Activated CD4-positive, alpha-beta T cell treated with anti-CD3 and anti-CD28 coated beads, Interleukin-2, amount 10 ng/mL, durations not matched to agents 7 days and 5 days (primary cell): ENCODE data around the gene RAP2A. TPM values are rescaled to one million over a fixed set of nuclear protein-coding genes. Genes with fewer than 3 reads are reported as not detected.

Experiments used
- CTCF ChIA-PET: fragments of 350-600 bp; sonication (Branson Sonifier 250); formaldehyde crosslinking; loops from one replicate; lab custom pipeline; 2021; ENCODE audit warnings: antibody characterized with exemption; lab: Charles Lee
- POLR2A ChIA-PET: fragments of 350-600 bp; sonication (Branson Sonifier 250); formaldehyde crosslinking; loops from one replicate; lab custom pipeline; 2021; ENCODE audit warnings: antibody characterized with exemption; lab: Charles Lee
- DNase-seq: peaks from one replicate; pipeline ENCODE4 v3.0.0-alpha.2; 2020
- H3K27ac Mint-ChIP-seq: one replicate; pipeline ENCODE4 v1.8.0; 2021; ENCODE audit warnings: mild to moderate bottlenecking, moderate library complexity, mixed read lengths
- H3K27me3 Mint-ChIP-seq: one replicate; pipeline ENCODE4 v1.8.0; 2021; ENCODE audit warnings: mixed read lengths
- H3K36me3 Mint-ChIP-seq: one replicate; pipeline ENCODE4 v1.8.0; 2021; ENCODE audit warnings: low read depth, mixed read lengths
- H3K4me1 Mint-ChIP-seq: one replicate; pipeline ENCODE4 v1.8.0; 2021; ENCODE audit warnings: mixed read lengths
- H3K4me3 Mint-ChIP-seq: one replicate; pipeline ENCODE4 v1.8.0; 2021; ENCODE audit warnings: mild to moderate bottlenecking, moderate library complexity, mixed read lengths
- H3K9me3 Mint-ChIP-seq: one replicate; pipeline ENCODE4 v1.8.0; 2021; ENCODE audit warnings: mixed read lengths
- total RNA-seq, 2 experiments: library from RNA; stranded (reverse); gene quantifications; one replicate each; pipeline ENCODE4 v1.2.3, GENCODE V29; 2021

RAP2A gene
- total RNA-seq, 2 experiments from 2014 or later = 26.3 to 31.0 TPM

DNA sequence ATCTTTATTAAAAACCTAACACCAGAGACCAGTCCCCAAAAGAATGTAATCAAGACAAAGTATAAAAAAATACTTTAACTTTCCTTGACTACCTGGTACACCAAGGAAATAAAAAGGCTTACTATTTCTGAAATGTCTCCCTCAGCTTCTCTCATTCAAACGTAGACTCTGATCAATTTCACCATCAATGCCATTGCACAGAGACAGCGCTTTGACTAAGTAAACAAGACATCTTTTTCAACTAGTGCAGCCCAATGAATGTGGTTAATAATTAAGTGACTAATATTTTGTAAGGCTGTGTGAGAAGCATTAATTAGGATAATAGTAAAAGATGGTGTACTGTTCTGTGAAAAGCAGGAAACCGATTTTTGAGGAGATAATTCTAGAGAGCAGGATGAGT lies 7.3 kb upstream of the RAP2A start:
- no peaks in the 10 kb centered on the region for H3K36me3 Mint-ChIP-seq
- H3K27ac Mint-ChIP-seq = no peak overlapping the region
- no peak for DNase-seq
- H3K27me3 Mint-ChIP-seq = peaks cover 34% of the 10 kb centered on the region
- ChIA-PET POLR2A (no interaction called here), CTCF (no interaction called here)
- peaks cover 7% of the 10 kb centered on the region for H3K4me1 Mint-ChIP-seq
- no peaks in the 10 kb centered on the region for H3K9me3 Mint-ChIP-seq
- H3K4me3 Mint-ChIP-seq = no peak overlapping the region

DNA sequence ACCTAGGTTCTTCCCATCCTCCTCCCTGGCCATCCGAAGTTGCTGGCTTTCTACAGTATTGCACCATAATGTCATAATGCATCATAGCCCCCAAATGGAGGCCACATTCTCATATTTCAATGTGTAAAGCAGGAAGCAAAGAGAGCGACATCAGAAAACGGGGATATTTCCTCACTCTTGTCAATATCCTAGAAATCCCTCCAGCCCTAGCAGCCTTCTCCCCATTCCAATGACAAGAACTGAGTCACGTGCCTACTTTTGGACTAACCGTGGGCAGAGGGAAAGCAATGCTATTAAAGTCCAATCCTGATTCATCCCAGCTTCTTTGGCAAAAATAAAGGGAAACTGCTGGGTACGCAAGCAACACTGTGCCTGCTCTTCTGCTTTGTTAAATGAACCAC lies 4.3 kb upstream of the RAP2A start:
- no peak for DNase-seq
- Mint-ChIP-seq H3K27ac (no peak overlapping the region), H3K4me3 (no peak overlapping the region), H3K36me3 (no peaks in the 10 kb centered on the region), H3K4me1 (peaks cover 15% of the 10 kb centered on the region), H3K27me3 (peaks cover 25% of the 10 kb centered on the region), H3K9me3 (no peaks in the 10 kb centered on the region)
- POLR2A ChIA-PET = interaction anchor here (0.6 kb wide), 1 partner anchor 203 kb away, joined by 3 read pairs; no protein-coding TSS in a partner anchor
- CTCF ChIA-PET = no interaction called here

DNA sequence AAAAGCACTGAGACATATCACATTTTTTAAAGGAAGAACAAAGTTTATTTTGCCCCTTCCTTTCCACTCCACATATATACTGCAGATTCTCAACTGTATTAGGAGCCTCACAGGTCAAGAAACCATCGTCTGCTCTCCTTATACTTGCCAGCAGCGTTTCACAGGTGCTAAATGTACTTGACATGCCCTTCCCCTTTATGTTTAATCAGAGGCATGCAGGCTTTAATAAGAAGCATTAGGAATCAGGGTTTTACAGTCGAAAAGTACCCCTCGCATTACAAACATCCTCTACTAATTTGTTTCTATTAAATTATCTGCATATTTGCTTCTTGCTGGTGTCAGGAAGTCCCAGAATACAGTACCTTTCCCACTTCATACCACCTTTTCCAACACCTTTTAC lies 3.7 kb upstream of the RAP2A start:
- Mint-ChIP-seq H3K4me3 (no peak overlapping the region), H3K27me3 (peaks cover 21% of the 10 kb centered on the region), H3K27ac (no peak overlapping the region), H3K9me3 (no peaks in the 10 kb centered on the region), H3K36me3 (no peaks in the 10 kb centered on the region), H3K4me1 (peaks cover 19% of the 10 kb centered on the region)
- POLR2A ChIA-PET = interaction anchor here (0.6 kb wide), 1 partner anchor 204 kb away, joined by 3 read pairs; no protein-coding TSS in a partner anchor
- CTCF ChIA-PET = no interaction called here
- DNase-seq = no peak

DNA sequence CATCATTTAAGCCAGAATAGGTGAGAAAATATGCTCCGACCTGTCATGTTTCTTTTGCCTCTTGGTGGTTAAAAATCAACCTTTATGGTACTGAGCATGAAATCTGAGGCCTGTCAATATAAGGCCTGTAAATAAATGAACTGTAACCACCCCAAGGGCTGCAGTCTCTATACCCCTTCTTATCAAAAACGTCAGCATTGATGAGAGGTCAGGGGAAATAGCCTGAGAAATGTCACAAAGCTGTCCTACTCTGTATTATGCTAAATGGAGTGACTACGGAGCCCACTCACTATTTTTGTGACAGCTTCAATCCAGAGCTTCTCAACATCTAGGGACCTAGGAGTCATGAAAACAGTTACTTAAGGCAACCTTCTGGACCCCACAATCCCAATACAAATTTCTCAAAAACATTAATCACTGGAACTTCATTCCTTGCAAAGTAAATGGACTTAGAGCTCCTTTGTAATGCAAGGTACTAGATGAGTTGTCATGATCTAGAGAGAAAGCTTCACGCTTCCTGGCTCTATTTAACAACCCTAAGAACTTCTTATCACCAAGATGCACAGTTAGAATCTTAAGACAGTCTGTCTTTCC lies 2.7 kb upstream of the RAP2A start:
- Mint-ChIP-seq H3K36me3 (peaks cover 7% of the 10 kb centered on the region), H3K27ac (no peak overlapping the region), H3K9me3 (no peaks in the 10 kb centered on the region), H3K4me1 (peaks cover 27% of the 10 kb centered on the region), H3K4me3 (peak overlapping the region; percentile 99), H3K27me3 (peaks cover 13% of the 10 kb centered on the region)
- ChIA-PET POLR2A (no interaction called here), CTCF (interaction anchor here (0.7 kb wide), 1 partner anchor 8 kb away, joined by 3 read pairs; no protein-coding TSS in a partner anchor)
- no peak for DNase-seq

DNA sequence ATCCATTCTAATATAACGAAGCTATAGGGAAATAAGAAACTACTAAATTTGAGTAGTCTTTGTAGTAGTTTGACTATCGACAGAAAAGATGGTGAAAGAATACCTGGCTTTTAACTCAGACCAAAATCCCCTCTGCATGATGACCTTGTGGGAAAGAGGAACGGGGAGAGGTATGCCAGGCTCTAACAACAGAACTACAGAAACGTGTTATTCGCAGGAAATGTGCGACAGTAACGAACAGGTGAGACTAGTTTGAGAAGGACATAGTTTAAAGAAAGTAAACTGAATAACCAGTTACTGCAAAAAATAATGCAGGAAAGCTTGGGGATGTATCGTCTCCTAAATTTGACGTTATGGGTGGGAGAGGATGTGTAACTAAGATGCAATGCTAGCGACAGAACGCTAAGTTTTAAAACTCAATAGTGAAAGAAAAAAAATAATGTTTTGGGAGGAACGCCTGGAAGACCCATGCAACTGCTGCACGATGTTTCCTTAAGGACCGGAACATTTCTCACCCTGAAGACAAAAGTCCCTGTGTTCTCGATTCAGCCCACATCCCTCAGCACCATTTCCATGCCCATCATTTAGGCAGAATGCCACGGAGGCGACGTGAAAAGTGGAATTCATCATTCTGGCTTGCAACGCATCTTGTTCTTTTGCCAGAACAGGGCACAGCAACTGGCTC lies 1.6 kb upstream of the RAP2A start:
- peak overlapping the region; percentile 100 for H3K27ac Mint-ChIP-seq
- peaks cover 33% of the 10 kb centered on the region for H3K4me1 Mint-ChIP-seq
- ChIA-PET POLR2A (no interaction called here), CTCF (interaction anchor here (0.9 kb wide), 1 partner anchor 322 kb away, joined by 3 read pairs; no protein-coding TSS in a partner anchor)
- DNase-seq = no peak
- H3K36me3 Mint-ChIP-seq = peaks cover 7% of the 10 kb centered on the region
- H3K9me3 Mint-ChIP-seq = no peaks in the 10 kb centered on the region
- peaks cover 9% of the 10 kb centered on the region for H3K27me3 Mint-ChIP-seq
- peak overlapping the region; percentile 99 for H3K4me3 Mint-ChIP-seq

DNA sequence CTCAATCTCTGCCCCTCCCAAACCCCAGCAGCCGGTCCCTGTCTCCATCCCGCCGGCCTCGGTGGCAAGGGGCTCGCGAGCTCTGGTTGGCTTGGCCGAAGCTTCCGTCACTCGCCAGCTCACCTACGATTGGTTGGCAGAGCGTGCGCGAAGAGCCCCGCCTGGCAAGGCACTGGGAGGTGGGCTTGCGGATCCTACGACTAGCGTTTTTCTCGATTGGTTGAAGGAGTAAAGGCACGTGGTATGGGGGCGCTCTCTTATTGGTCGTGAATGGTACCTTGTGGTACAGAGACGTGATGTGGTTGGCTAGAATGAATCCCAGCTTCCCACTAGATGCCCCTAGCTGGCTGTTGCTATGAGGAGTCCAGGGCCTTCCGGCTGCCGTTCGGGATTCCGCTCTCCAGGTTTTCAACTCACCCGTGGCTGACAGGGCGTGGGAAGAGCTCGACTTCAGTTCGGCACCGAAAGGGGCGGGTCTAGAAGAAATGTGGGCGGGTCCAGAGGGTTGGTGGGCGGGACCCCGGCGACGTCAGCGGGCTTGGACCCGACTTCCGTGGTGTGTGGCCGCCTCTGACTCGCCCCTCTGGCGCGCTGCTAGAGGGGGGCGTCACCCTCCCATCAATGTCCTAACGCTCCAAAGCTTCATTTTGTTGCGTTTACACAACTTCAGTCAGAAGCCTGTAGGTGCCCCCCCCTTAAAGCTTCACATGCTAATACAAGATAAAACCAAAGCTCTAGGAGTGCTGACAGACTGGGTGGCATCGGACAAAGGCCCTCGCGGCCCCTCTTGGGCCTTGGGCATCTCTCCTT lies 847 bp upstream of the RAP2A start:
- Mint-ChIP-seq H3K36me3 (peaks cover 7% of the 10 kb centered on the region), H3K9me3 (no peaks in the 10 kb centered on the region), H3K4me1 (peaks cover 35% of the 10 kb centered on the region), H3K4me3 (peak overlapping the region; percentile 99), H3K27me3 (peaks cover 5% of the 10 kb centered on the region), H3K27ac (peak overlapping the region; percentile 100)
- CTCF ChIA-PET = interaction anchor here (0.9 to 1.4 kb wide), 2 partner anchors 15 to 323 kb away, joined by 3 to 4 read pairs; no protein-coding TSS in a partner anchor
- POLR2A ChIA-PET = interaction anchor here (1.0 kb wide), 1 partner anchor 211 kb away, joined by 4 read pairs; the partner anchor contains the start of gene MBNL2
- peak; percentile 98 for DNase-seq

DNA sequence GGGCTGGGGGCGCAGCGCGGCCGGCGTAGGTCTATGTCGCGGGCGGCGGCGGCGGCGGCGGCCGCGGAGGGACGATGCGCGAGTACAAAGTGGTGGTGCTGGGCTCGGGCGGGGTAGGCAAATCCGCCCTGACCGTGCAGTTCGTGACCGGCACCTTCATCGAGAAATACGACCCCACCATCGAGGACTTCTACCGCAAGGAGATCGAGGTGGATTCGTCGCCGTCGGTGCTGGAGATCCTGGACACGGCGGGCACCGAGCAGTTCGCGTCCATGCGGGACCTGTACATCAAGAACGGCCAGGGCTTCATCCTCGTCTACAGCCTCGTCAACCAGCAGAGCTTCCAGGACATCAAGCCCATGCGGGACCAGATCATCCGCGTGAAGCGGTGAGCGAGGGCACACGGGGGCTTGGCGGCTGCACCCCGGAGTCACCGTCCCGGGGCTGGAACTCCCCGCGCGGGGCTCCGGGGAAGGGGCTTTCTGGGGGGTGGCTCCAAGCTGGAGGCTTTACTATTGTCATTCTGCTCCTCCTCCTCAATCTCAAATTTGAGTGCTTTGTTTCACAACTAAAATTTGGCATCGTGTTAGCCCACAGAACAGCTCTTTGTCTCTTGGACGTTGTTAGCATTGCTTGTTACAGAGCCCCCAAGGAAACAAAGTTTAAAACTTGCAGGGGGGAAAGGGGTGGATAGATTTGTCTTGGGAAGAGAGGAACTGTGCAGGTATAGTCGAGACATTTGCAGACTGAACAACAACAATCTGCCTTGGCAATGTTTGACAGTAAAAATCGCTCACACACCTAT lies 630 bp downstream of the RAP2A start:
- H3K27me3 Mint-ChIP-seq = peaks cover 2% of the 10 kb centered on the region
- peaks cover 34% of the 10 kb centered on the region for H3K4me1 Mint-ChIP-seq
- H3K9me3 Mint-ChIP-seq = no peaks in the 10 kb centered on the region
- H3K36me3 Mint-ChIP-seq = peaks cover 7% of the 10 kb centered on the region
- H3K27ac Mint-ChIP-seq = peak overlapping the region; percentile 96
- DNase-seq = peak; percentile 38
- POLR2A ChIA-PET = interaction anchor here (0.6 to 1.0 kb wide), 3 partner anchors 80 to 212 kb away, joined by 3 to 4 read pairs (median 4); partner anchors contain the start of gene MBNL2
- peak overlapping the region; percentile 95 for H3K4me3 Mint-ChIP-seq
- CTCF ChIA-PET = interaction anchor here (0.6 to 1.4 kb wide), 3 partner anchors 13 to 208 kb away, joined by 3 to 5 read pairs (median 4); no protein-coding TSS in a partner anchor

DNA sequence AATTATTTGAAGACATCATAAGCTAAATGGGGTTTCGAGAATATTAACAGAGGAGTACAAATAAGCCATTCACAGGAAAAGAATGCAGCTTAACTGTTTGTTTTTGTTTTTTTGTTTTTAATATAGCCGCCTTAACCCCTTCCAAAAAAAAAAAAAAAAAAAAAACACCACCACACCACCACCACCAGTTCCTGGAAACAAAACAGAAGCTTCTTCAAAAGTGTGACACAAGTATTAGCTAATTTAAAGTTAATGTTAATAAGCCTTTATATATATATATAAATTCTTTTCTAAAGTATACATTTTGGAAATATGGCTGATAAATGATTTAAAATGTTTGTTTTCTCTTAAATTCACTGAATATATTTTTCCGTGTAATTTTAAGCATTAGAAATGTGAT lies 1.4 kb downstream of the RAP2A start:
- no peaks in the 10 kb centered on the region for H3K27me3 Mint-ChIP-seq
- peaks cover 34% of the 10 kb centered on the region for H3K4me1 Mint-ChIP-seq
- peaks cover 7% of the 10 kb centered on the region for H3K36me3 Mint-ChIP-seq
- no peaks in the 10 kb centered on the region for H3K9me3 Mint-ChIP-seq
- ChIA-PET CTCF (interaction anchor here (1.1 kb wide), 1 partner anchor 208 kb away, joined by 5 read pairs; no protein-coding TSS in a partner anchor), POLR2A (no interaction called here)
- peak overlapping the region; percentile 96 for H3K27ac Mint-ChIP-seq
- DNase-seq = no peak
- peak overlapping the region; percentile 95 for H3K4me3 Mint-ChIP-seq

DNA sequence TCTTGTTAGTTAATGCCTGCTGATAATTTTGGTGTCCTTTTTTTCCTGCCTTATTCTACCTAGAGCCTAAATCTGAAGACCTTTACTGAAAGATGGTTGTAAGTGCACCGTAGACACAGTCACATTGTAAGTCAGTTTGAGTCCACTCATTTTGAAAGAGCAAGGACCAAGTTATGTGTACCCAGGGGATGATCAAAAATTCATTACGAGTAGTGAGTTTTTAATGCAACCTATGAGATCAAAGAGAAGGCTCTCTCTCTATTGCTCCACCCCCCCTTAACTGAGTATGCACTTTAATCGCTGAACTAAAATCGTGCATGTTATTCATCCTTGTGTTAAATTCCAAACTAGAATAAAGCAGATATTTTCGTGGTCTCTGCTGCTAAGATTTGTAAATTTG lies 1.8 kb downstream of the RAP2A start:
- ChIA-PET CTCF (interaction anchor here (1.1 kb wide), 1 partner anchor 209 kb away, joined by 5 read pairs; no protein-coding TSS in a partner anchor), POLR2A (no interaction called here)
- Mint-ChIP-seq H3K27me3 (no peaks in the 10 kb centered on the region), H3K4me1 (peaks cover 34% of the 10 kb centered on the region), H3K36me3 (peaks cover 7% of the 10 kb centered on the region), H3K4me3 (peak overlapping the region; percentile 95), H3K9me3 (no peaks in the 10 kb centered on the region), H3K27ac (peak overlapping the region; percentile 80)
- DNase-seq = no peak

DNA sequence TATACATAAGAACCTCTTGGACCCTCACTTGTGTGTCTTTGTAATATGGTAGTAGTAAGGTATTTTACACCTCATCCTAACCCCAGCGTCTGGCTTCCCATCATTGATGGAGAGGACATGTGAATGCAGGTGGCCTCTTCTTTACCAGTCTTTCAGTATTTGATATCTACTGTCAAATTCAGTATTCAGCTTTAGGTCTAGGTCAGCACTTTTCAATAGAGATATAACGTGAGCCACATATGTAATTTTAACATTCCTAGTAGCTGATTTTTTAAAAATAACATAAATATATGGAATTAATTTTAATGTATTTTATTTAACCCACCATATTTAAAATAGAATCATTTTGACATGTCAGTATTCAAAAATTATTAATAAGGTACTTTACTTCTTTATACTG lies 2.9 kb downstream of the RAP2A start:
- H3K27me3 Mint-ChIP-seq = no peaks in the 10 kb centered on the region
- no peak overlapping the region for H3K27ac Mint-ChIP-seq
- no peak for DNase-seq
- POLR2A ChIA-PET = no interaction called here
- CTCF ChIA-PET = interaction anchor here (0.5 to 1.0 kb wide), 2 partner anchors 18 to 151 kb away, joined by 3 read pairs; no protein-coding TSS in a partner anchor
- H3K9me3 Mint-ChIP-seq = no peaks in the 10 kb centered on the region
- H3K4me3 Mint-ChIP-seq = no peak overlapping the region
- peaks cover 7% of the 10 kb centered on the region for H3K36me3 Mint-ChIP-seq
- H3K4me1 Mint-ChIP-seq = peaks cover 27% of the 10 kb centered on the region

DNA sequence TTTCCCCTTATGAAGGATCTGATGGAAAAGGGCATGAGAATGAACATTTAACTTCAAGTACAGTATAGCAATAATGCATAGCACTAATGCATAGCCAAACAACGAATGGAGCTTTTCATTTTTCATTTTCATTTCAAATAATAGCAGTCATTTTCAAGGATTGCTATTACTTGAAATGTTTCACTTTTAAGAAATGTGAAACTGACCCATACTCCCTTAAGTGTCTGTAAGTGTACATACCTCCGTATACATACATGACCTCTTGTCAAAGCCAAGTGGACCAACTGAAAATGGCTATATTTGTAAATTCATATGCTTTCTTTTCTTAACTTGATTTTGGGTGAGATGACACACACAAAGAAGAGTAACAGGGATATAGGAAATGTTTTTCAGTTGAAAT lies 3.8 kb downstream of the RAP2A start:
- peaks cover 7% of the 10 kb centered on the region for H3K36me3 Mint-ChIP-seq
- CTCF ChIA-PET = interaction anchor here (0.7 to 1.0 kb wide), 2 partner anchors 10 to 19 kb away, joined by 3 read pairs; no protein-coding TSS in a partner anchor

More for the DNA sequence above, 3.8 kb downstream of the RAP2A start:
- H3K4me3 Mint-ChIP-seq = no peak overlapping the region
- H3K9me3 Mint-ChIP-seq = no peaks in the 10 kb centered on the region
- no peaks in the 10 kb centered on the region for H3K27me3 Mint-ChIP-seq
- peaks cover 21% of the 10 kb centered on the region for H3K4me1 Mint-ChIP-seq
- no peak overlapping the region for H3K27ac Mint-ChIP-seq
- no peak for DNase-seq
- POLR2A ChIA-PET = interaction anchor here (0.6 kb wide), 1 partner anchor 79 kb away, joined by 3 read pairs; no protein-coding TSS in a partner anchor
